ENCODE data around the gene TMEM163.
"Not testable (repeated sequence)": the region's sequence is repeated elsewhere in the genome, so short reads cannot be mapped to it uniquely, and the experiment has no call there.

The TMEM163 gene

GRCh38 chr2:134660626-134661402 lies 58.0 kb downstream of the TMEM163 start:
- no peak for DNase-seq

GRCh38 chr2:134659724-134660123 lies 59.1 kb downstream of the TMEM163 start:
- DNase-seq, result no peak

- DNase-seq, result no peak
Observed at GRCh38 chr2:134657650-134658250, 61.0 kb downstream of the TMEM163 start.

GRCh38 chr2:134656391-134656790 lies 62.4 kb downstream of the TMEM163 start:
- DNase-seq, result not testable (repeated sequence)

GRCh38 chr2:134648586-134648985 lies 70.2 kb downstream of the TMEM163 start:
- DNase-seq, result peak; percentile 18

- DNase-seq, result no peak
Observed at GRCh38 chr2:134647607-134648256, 71.1 kb downstream of the TMEM163 start.

- no peak for DNase-seq
Observed at GRCh38 chr2:134642938-134643337, 75.9 kb downstream of the TMEM163 start.

- no peak for DNase-seq
Observed at GRCh38 chr2:134640494-134640893, 78.3 kb downstream of the TMEM163 start.

GRCh38 chr2:134639265-134639664 lies 79.5 kb downstream of the TMEM163 start:
- DNase-seq, result no peak

GRCh38 chr2:134636714-134637113 lies 82.1 kb downstream of the TMEM163 start:
- no peak for DNase-seq

- peak; percentile 86 for DNase-seq
Observed at GRCh38 chr2:134634054-134634753, 84.6 kb downstream of the TMEM163 start.

GRCh38 chr2:134630504-134631159 lies 88.2 kb downstream of the TMEM163 start:
- no peak for DNase-seq

- DNase-seq, result no peak
Observed at GRCh38 chr2:134628453-134628852, 90.3 kb downstream of the TMEM163 start.

GRCh38 chr2:134626781-134627180 lies 92.0 kb downstream of the TMEM163 start:
- no peak for DNase-seq

GRCh38 chr2:134625311-134625710 lies 93.5 kb downstream of the TMEM163 start:
- no peak for DNase-seq

GRCh38 chr2:134623796-134624195 lies 95.0 kb downstream of the TMEM163 start:
- no peak for DNase-seq

- no peak for DNase-seq
Observed at GRCh38 chr2:134623046-134623445, 95.8 kb downstream of the TMEM163 start.

GRCh38 chr2:134621939-134622705 lies 96.7 kb downstream of the TMEM163 start:
- DNase-seq, result no peak

- DNase-seq, result no peak
Observed at GRCh38 chr2:134619250-134619649, 99.5 kb downstream of the TMEM163 start.

- not testable (repeated sequence) for DNase-seq
Observed at GRCh38 chr2:134615480-134615879, 103.3 kb downstream of the TMEM163 start.

- no peak for DNase-seq
Observed at GRCh38 chr2:134611316-134611715, 107.5 kb downstream of the TMEM163 start.

- DNase-seq, result no peak
Observed at GRCh38 chr2:134610871-134611270, 107.9 kb downstream of the TMEM163 start.

All from eye (tissue), 1 donor.